Skeletal muscle satellite cell (primary cell): ENCODE results near the gene CTSS. TPM values are rescaled to one million over a fixed set of nuclear protein-coding genes. Genes with fewer than 3 reads are reported as not detected.

ENCODE experiments used
- H3K27me3 ChIP-seq: 2 replicates; pipeline ENCODE4 v1.7.0; 2013; ENCODE audit warnings: low read length; ENCODE audit not compliant: control insufficient read depth, insufficient read depth
- H3K36me3 ChIP-seq: 2 replicates; pipeline ENCODE4 v1.7.0; 2013; ENCODE audit warnings: mild to moderate bottlenecking, control low read depth, low read length; ENCODE audit not compliant: insufficient read depth
- H3K4me1 ChIP-seq: 2 replicates; pipeline ENCODE4 v1.7.0; 2013; ENCODE audit warnings: low read length; ENCODE audit not compliant: control insufficient read depth, insufficient read depth
- H3K4me2 ChIP-seq: 2 replicates; pipeline ENCODE4 v1.7.0; 2013; ENCODE audit warnings: mild to moderate bottlenecking, low read length
- H3K4me3 ChIP-seq: 2 replicates; pipeline ENCODE4 v1.7.0; 2013; ENCODE audit warnings: low read length
- H3K9ac ChIP-seq: 2 replicates; pipeline ENCODE4 v1.7.0; 2013; ENCODE audit warnings: mild to moderate bottlenecking, low read depth, low read length, moderate library complexity
- H3K9me3 ChIP-seq: replicated peaks from 2 replicates; pipeline ENCODE4 v1.7.0; 2013; ENCODE audit warnings: mild to moderate bottlenecking, control low read depth, low read length
- total RNA-seq: library from RNA; depleted of rRNA; stranded (reverse); fragments of >200 nt; gene quantifications from 2 replicates; pipeline ENCODE4 v1.2.3, GENCODE V29; 2012; rRNA removed

The CTSS gene
- 3.8 and 4.8 TPM in 2 replicates for total RNA-seq

DNA sequence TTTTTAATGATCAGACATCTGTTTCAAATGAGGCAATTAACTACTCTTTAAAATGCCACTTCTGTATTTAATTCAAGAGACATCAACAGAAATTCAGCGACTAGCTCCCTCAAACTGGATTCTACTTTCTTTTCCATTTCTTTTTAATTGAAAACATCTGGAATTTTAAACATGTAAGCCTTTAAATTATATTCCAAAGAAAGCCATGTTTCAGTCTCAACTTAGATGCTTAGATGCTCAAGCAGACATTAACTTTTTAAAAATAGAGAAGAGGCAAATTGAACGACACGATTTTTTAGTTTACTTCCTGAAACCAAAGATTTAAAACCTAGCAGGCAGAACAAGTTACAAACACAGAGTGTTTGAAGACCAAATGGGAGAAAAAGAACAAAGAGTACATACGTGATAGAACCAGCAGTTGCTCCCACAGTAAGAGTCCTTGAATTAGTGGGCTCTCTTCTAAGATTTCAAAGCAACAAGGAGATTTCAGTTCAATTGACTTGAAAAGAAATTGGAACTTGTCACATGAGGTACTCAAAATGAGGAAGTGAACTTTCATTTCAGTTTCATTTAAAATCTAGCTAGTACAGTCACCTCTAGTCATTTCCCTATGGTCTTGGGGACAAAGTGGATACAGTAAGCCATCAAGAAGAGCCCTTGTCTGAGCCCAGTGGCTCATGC, at the start of gene CTSS:
Gene CTSS, minus strand, starts transcription at position 483 of the 681 bp plus-strand sequence. CDS start 1,015 bp downstream, outside the sequence.
- H3K4me3 ChIP-seq, result no peak within 1 kb of the TSS
- no peaks in the 10 kb centered on the region for H3K36me3 ChIP-seq

DNA sequence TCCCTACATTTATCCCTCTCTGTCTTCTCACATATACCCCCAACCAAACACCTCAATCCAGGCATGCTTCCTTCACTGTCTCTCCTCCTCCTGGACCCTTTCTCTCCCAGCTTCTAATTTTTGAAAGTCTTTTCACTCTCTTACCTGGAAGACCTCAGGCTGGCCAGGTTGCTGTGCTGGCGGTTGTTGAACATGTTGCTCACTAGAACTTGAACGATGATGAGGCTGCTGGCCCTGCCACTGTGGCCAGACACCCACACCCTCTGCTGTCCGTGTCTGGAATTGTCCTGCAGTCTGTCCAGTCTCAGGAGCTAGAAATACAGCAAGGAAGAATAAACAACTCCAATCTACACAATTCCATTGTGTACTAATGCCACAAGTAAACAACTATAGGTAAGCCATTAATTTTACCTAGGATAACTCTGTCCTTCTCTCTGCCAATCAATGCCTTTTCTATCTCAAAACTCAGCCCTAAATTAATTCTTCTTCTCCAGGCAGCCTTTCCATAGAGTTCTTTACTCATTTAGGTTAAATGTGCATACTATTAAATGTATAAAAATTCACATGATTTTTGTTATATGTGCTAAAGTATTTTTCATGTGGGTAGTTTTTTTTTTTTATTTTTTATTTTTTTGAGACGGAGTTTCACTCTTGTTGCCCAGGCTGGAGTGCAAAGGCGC, 47.6 kb upstream of the CTSS start:
- Histone ChIP-seq H3K9ac (no peak overlapping the region), H3K36me3 (peaks cover 62% of the 10 kb centered on the region), H3K4me1 (peaks cover 10% of the 10 kb centered on the region), H3K4me2 (no peak overlapping the region), H3K4me3 (no peak overlapping the region), H3K9me3 (no peaks in the 10 kb centered on the region), H3K27me3 (no peaks in the 10 kb centered on the region)

More for the DNA sequence above, at the start of gene CTSS:
- Histone ChIP-seq H3K27me3 (no peaks in the 10 kb centered on the region), H3K9me3 (no peaks in the 10 kb centered on the region), H3K4me1 (peaks cover 11% of the 10 kb centered on the region), H3K9ac (peak within 1 kb of the TSS; percentile 26), H3K4me2 (peak within 1 kb of the TSS; percentile 53)

DNA sequence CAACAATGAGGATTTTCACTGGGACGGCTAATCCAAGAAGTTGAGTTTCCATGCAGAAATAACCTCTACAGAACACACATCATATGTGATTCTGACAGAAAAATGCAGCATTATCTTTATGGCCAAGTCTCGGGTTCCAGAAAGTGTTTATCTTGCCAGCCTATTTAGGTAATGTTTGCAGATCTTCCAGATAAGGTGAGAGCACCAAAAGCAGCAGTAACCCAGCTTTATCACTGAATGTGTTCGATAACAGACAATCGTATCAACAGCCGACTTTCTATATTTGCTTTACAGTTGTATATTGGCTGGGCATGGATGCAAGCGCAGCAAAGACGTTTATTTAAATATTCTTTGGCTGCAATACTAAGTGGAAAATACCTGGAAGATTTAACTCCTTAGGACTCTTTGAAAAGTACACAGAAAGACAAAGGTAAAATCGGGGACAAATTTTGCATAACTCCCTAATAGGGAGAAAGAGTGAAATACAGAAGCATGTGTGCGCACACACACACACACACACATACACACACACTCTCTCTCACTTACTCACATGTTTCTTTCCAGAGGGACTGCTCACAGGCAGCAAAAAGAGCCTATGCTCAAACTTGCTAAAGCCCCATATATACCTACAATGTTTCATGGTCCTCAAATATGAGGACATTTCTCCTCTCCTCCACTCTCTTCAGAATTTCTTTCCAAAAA, 45.5 kb upstream of the CTSS start:
- no peak overlapping the region for H3K4me3 ChIP-seq
- H3K9ac ChIP-seq, result no peak overlapping the region
- peaks cover 10% of the 10 kb centered on the region for H3K4me1 ChIP-seq
- H3K36me3 ChIP-seq, result peaks cover 48% of the 10 kb centered on the region
- H3K27me3 ChIP-seq, result no peaks in the 10 kb centered on the region
- H3K9me3 ChIP-seq, result no peaks in the 10 kb centered on the region
- H3K4me2 ChIP-seq, result no peak overlapping the region

DNA sequence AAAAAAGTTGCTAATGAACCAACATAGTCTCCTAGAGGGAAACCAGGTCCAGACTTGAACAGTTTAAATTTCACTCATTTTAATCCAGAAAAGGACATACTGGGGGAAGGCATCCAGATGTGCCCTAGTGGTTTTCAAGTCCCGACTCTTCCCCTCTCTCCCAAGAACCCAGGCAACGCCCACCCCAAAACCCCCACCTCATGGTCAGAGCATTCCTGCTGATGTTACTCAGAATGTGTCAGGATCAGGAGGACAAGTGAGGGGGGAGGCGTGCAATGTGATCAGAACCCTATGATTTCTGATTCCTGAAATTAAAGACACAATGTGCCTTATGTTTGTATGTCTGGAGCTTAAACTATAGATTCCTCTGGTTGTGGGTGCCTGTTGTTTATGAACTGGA, 44.1 kb upstream of the CTSS start:
- H3K36me3 ChIP-seq, result peaks cover 48% of the 10 kb centered on the region
- H3K4me2 ChIP-seq, result no peak overlapping the region
- peaks cover 10% of the 10 kb centered on the region for H3K4me1 ChIP-seq
- no peak overlapping the region for H3K9ac ChIP-seq
- no peak overlapping the region for H3K4me3 ChIP-seq
- H3K9me3 ChIP-seq, result no peaks in the 10 kb centered on the region
- no peaks in the 10 kb centered on the region for H3K27me3 ChIP-seq

DNA sequence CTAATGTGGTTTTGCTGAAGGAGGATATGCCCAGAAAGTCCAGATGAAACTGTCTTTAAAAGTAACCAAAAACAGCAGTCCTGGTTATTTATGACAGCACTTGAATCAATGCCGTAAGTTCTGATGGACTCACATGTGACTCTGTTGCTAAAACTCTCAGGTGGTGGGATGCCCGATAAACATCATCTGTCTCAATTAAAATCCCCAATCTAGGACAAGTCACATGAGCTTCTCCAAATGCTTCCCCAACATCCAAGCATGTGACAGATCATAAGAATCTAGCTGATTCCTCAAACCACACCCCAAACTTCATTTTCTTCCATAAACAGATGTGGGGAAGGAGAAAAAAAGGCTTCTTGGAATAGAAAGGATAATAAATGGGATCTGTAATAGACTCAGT, 43.3 kb upstream of the CTSS start:
- H3K27me3 ChIP-seq, result no peaks in the 10 kb centered on the region
- no peak overlapping the region for H3K4me3 ChIP-seq
- H3K9ac ChIP-seq, result no peak overlapping the region
- H3K9me3 ChIP-seq, result no peaks in the 10 kb centered on the region
- peaks cover 10% of the 10 kb centered on the region for H3K4me1 ChIP-seq
- H3K4me2 ChIP-seq, result no peak overlapping the region
- peaks cover 45% of the 10 kb centered on the region for H3K36me3 ChIP-seq

DNA sequence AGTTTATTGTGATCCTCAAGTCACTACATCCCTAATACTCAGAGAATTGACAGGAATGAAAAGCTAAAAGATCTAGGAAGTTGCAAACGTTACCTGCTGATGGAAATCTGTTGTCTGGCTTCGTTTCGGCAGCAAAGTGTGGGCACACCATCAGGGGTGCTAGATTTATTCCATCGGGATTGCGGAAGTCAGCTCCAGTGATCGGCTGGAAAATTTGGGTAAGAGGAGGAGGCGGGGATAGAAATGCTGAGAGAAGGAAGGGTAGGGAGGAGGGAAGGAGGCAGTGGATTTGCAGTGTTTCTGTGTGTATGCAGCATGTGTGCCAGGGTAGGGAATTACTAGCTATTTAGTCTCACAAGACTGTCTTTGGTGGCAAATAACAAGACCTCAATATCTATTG, 42.5 kb upstream of the CTSS start, which contains the start of gene CTSK:
Gene CTSK, minus strand, starts transcription at position 140 of the 400 bp plus-strand sequence. CDS start 1,455 bp downstream, outside the sequence.
- no peaks in the 10 kb centered on the region for H3K9me3 ChIP-seq
- no peak within 1 kb of the TSS for H3K4me2 ChIP-seq
- peaks cover 10% of the 10 kb centered on the region for H3K4me1 ChIP-seq
- no peak within 1 kb of the TSS for H3K4me3 ChIP-seq
- H3K9ac ChIP-seq, result no peak within 1 kb of the TSS
- peaks cover 49% of the 10 kb centered on the region for H3K36me3 ChIP-seq
- no peaks in the 10 kb centered on the region for H3K27me3 ChIP-seq

DNA sequence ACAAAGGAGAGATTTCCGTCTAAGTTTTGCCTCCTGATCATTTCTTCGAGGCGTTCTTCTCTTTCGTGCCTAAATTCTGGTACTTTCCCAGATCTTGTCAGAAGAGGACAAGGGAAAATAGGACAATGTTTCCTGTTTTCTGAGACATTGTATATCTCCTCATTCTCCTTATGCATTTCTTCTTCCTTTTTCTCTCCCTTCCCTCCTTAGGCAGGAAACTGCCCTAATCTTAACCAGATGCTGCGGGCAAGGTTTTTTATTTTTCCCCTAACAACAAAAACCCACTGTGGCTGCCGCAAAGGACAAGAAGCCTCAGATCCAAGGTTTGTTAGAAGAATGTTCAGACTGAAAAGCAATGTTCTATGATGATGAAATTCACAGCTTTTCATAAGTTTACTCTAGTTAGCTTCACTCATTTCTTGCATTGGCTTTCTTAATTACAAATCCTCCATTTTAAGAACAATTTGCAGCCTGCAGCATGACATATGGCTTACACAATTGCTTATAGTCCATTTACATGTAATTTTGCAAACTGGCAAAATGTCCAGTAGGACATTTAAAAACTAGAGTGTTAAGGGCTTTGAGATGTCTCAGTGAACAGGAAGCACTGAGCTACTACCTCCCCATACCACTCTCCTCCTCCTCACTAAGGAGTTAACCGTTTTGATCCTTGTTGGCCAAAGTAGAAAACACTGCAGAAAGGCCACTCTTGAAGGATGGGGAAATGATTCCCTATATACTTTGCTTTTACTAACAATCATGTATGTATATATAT, 41.9 kb upstream of the CTSS start:
- Histone ChIP-seq H3K9me3 (no peaks in the 10 kb centered on the region), H3K36me3 (peaks cover 43% of the 10 kb centered on the region), H3K4me3 (no peak overlapping the region), H3K4me2 (no peak overlapping the region), H3K9ac (no peak overlapping the region), H3K27me3 (no peaks in the 10 kb centered on the region), H3K4me1 (peaks cover 10% of the 10 kb centered on the region)

DNA sequence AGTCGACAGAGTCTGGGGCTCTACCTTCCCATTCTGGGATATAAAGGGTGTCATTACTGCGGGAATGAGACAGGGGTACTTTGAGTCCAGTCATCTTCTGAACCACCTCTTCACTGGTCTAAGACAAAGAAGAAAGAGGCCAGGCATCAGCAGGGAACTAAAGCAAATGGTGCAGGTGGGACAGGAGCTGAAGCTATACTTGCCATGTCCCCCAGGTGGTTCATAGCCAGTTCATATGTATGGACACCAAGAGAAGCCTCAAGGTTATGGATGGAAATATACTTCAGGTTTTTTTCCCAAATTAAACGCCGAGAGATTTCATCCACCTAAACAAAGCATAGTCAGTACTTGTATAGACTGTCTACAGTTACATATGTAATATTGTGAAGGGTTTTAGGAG, 40.3 kb upstream of the CTSS start:
- H3K9ac ChIP-seq, result no peak overlapping the region
- H3K4me3 ChIP-seq, result no peak overlapping the region
- no peak overlapping the region for H3K4me2 ChIP-seq
- H3K27me3 ChIP-seq, result no peaks in the 10 kb centered on the region
- H3K4me1 ChIP-seq, result peaks cover 10% of the 10 kb centered on the region
- H3K36me3 ChIP-seq, result peaks cover 28% of the 10 kb centered on the region
- H3K9me3 ChIP-seq, result no peaks in the 10 kb centered on the region

DNA sequence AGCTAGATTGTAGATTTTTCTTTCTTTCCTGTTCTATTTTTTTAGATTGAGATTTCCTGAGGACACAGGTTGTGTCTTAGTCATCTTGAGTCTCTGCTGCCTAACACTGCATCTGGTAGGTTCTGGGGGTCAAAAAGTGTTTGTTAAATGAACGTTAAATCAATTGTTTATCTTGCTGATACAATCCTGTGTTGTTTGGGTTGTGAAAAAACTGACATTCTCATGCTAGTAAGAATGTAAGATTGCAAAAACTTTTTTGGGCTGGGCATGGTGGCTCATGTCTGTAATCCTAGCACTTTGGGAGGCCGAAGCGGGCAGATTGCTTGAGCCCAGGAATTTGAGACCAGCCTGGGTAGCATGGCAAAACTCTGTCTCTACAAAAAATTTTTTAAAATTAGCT, 39.1 kb upstream of the CTSS start:
- H3K9me3 ChIP-seq, result no peaks in the 10 kb centered on the region
- no peak overlapping the region for H3K4me3 ChIP-seq
- peaks cover 21% of the 10 kb centered on the region for H3K36me3 ChIP-seq
- H3K9ac ChIP-seq, result no peak overlapping the region
- peaks cover 1% of the 10 kb centered on the region for H3K4me1 ChIP-seq
- no peaks in the 10 kb centered on the region for H3K27me3 ChIP-seq
- H3K4me2 ChIP-seq, result no peak overlapping the region

DNA sequence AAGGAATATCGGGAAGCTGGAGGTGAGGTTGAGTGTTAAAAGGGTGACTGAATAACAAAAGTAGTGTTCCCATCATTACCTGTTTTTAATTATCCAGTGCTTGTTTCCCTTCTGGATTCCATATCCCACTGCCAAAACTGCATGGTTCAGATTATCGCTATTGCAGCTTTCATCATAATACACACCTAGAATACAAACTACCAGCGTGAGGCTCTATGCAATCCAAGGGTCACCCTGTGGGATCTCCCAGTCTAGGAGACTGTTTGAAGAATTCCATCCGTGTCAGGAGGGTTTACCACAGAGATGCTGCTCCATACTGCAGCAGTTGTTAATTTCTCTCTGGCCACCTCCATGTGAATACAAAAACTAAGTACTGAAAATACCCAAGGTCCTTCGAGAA, 33.5 kb upstream of the CTSS start:
- H3K27me3 ChIP-seq, result no peaks in the 10 kb centered on the region
- H3K4me2 ChIP-seq, result no peak overlapping the region
- no peaks in the 10 kb centered on the region for H3K4me1 ChIP-seq
- H3K36me3 ChIP-seq, result peaks cover 45% of the 10 kb centered on the region
- no peak overlapping the region for H3K4me3 ChIP-seq
- no peak overlapping the region for H3K9ac ChIP-seq
- no peaks in the 10 kb centered on the region for H3K9me3 ChIP-seq

DNA sequence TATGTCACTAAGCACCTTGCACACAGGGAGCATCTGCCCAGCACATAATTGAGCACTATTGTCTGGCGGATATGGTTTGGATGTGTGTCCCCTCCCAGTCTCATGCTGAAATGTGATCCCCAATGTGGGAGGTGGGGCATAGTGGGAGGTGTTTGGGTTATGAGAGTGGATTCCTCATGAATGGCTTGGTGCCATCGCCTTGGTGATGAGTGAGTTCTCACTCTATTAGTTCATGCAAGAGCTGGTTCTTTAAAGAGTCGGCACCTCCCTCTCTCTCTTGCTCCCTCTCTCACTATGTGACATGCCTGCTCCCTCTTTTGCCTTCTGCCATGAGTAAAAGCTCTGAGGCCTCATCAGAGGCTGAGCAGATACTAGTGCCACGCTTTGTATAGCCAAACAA, 32.9 kb upstream of the CTSS start:
- Histone ChIP-seq H3K36me3 (peaks cover 39% of the 10 kb centered on the region), H3K4me3 (no peak overlapping the region), H3K9ac (no peak overlapping the region), H3K9me3 (no peaks in the 10 kb centered on the region), H3K4me1 (no peaks in the 10 kb centered on the region), H3K4me2 (no peak overlapping the region), H3K27me3 (no peaks in the 10 kb centered on the region)
